Neuronal stem cell (in vitro differentiated cells): Measurements from ENCODE around the gene PCGF1.

ENCODE experiments used
- DNase-seq: peaks from one replicate; pipeline ENCODE4 v3.0.0-alpha.2; 2013; ENCODE audit warnings: low spot score
- H2AFZ ChIP-seq: one replicate; pipeline ENCODE4 v1.6.1; 2013; ENCODE audit warnings: mild to moderate bottlenecking, low read length, inconsistent platforms
- H2AK5ac ChIP-seq: 2 replicates; pipeline ENCODE4 v1.6.1; 2013; ENCODE audit warnings: low read depth, mild to moderate bottlenecking, inconsistent platforms, low read length, moderate library complexity, mixed read lengths
- H2BK120ac ChIP-seq: 2 replicates; pipeline ENCODE4 v1.6.1; 2013; ENCODE audit warnings: low read depth, mild to moderate bottlenecking, inconsistent platforms, low read length, moderate library complexity, mixed read lengths
- H2BK12ac ChIP-seq: one replicate; pipeline ENCODE4 v1.6.1; 2013; ENCODE audit warnings: low read length, inconsistent platforms
- H2BK15ac ChIP-seq: 2 replicates; pipeline ENCODE4 v1.6.1; 2013; ENCODE audit warnings: mild to moderate bottlenecking, low read length, inconsistent platforms, mixed read lengths
- H2BK5ac ChIP-seq: one replicate; pipeline ENCODE4 v1.6.1; 2013; ENCODE audit warnings: inconsistent platforms, mild to moderate bottlenecking, low read length, moderate library complexity
- H3K14ac ChIP-seq: one replicate; pipeline ENCODE4 v1.6.1; 2013; ENCODE audit warnings: low read length, inconsistent platforms
- H3K18ac ChIP-seq: 2 replicates; pipeline ENCODE4 v1.6.1; 2013; ENCODE audit warnings: low read length, inconsistent platforms
- H3K23ac ChIP-seq: 2 replicates; pipeline ENCODE4 v1.6.1; 2013; ENCODE audit warnings: low read depth, mild to moderate bottlenecking, mixed read lengths, low read length, inconsistent platforms; ENCODE audit not compliant: poor library complexity
- H3K27ac ChIP-seq: replicated peaks from 3 replicates; pipeline ENCODE4 v1.5.1; 2013; ENCODE audit warnings: low read length, inconsistent platforms
- H3K27me3 ChIP-seq, 3 experiments: 2 replicates each; pipeline ENCODE4 v1.6.1; 2013; ENCODE audit warnings: low read length in 3 of 3, mild to moderate bottlenecking in 2 of 3, inconsistent platforms in 1 of 3, low read depth in 1 of 3, mixed read lengths in 1 of 3, moderate library complexity in 1 of 3; ENCODE audit not compliant: control insufficient read depth in 3 of 3, insufficient read depth in 3 of 3
- H3K36me3 ChIP-seq, 2 donors: replicated peaks in 1 of 2; 2 replicates each; pipeline ENCODE4 v1.6.1; 2013; ENCODE audit warnings: low read length in 2 of 2; ENCODE audit not compliant: control insufficient read depth in 2 of 2, insufficient read depth in 2 of 2
- H3K4ac ChIP-seq: 2 replicates; pipeline ENCODE4 v1.6.1; 2013; ENCODE audit warnings: inconsistent platforms, mild to moderate bottlenecking, low read length, moderate library complexity
- H3K4me1 ChIP-seq, 2 donors: 1 replicate in 1 of 2; 2 replicates in 1 of 2; pipeline ENCODE4 v1.6.1; 2013; ENCODE audit warnings: low read length in 2 of 2, low read depth in 1 of 2; ENCODE audit not compliant: control insufficient read depth in 2 of 2, insufficient read depth in 1 of 2
- H3K4me2 ChIP-seq: one replicate; pipeline ENCODE4 v1.6.1; 2013; ENCODE audit warnings: mild to moderate bottlenecking, low read length, inconsistent platforms; ENCODE audit not compliant: insufficient read depth, poor library complexity, severe bottlenecking
- H3K4me3 ChIP-seq, 2 donors: 2 replicates each; pipeline ENCODE4 v1.5.1; 2013; ENCODE audit warnings: low read length in 2 of 2, mild to moderate bottlenecking in 2 of 2, inconsistent platforms in 1 of 2, moderate library complexity in 1 of 2
- H3K79me1 ChIP-seq: one replicate; pipeline ENCODE4 v1.6.1; 2013; ENCODE audit warnings: low read depth, mild to moderate bottlenecking, inconsistent platforms, low read length, moderate library complexity
- H3K9ac ChIP-seq: one replicate; pipeline ENCODE4 v1.6.1; 2013; ENCODE audit warnings: mild to moderate bottlenecking, low read depth, low read length, inconsistent platforms; ENCODE audit not compliant: poor library complexity
- H3K9me3 ChIP-seq, 2 donors: replicated peaks in 1 of 2; 2 replicates each; pipeline versions ENCODE3 to v1.6.1; 2013; ENCODE audit warnings: low read length in 2 of 2, mild to moderate bottlenecking in 2 of 2, inconsistent platforms in 1 of 2, low read depth in 1 of 2, mixed read lengths in 1 of 2, moderate library complexity in 1 of 2; ENCODE audit not compliant: control insufficient read depth in 2 of 2, insufficient read depth in 1 of 2
- H4K8ac ChIP-seq: one replicate; pipeline ENCODE4 v1.6.1; 2013; ENCODE audit warnings: low read depth, mild to moderate bottlenecking, inconsistent platforms, low read length, moderate library complexity
- H4K91ac ChIP-seq: one replicate; pipeline ENCODE4 v1.6.1; 2013; ENCODE audit warnings: low read length, low read depth, mild to moderate bottlenecking, inconsistent platforms; ENCODE audit not compliant: poor library complexity
- whole genome bisulfite sequencing, 2 donors: extraction: QIAGEN DNeasy Blood & Tissue Kit; methylation state at CpG; one replicate each; pipeline ENCODE4 v1.1.7; 2013; ENCODE audit warnings: missing lambda C conversion rate in 2 of 2, mixed read lengths in 1 of 2; ENCODE audit not compliant: insufficient read length in 2 of 2, insufficient replicate concordance in 1 of 2; ENCODE audit errors: extremely low coverage in 2 of 2; 5-methylcytosine and 5-hydroxymethylcytosine counted together

Gene PCGF1

GRCh38 chr2:74507926-74508520 is 528 bp upstream of the PCGF1 start:
- Histone ChIP-seq H3K27ac (no peak overlapping the region), H4K8ac (no peak overlapping the region), H4K91ac (no peak overlapping the region), H3K4me2 (peak overlapping the region; percentile 97), H2BK5ac (peak overlapping the region; percentile 99), H3K36me3 (peaks cover 6 to 22% of the 10 kb centered on the region in 2 donors), H2BK15ac (peak overlapping the region; percentile 49), H2BK120ac (peak overlapping the region; percentile 70), H3K27me3 (peaks cover 16 to 75% (median 59%) of the 10 kb centered on the region in 3 experiments), H3K23ac (peak overlapping the region; percentile 9), H3K9me3 (peaks cover 0 to 4% of the 10 kb centered on the region in 2 donors), H2BK12ac (no peak overlapping the region), H3K14ac (no peak overlapping the region), H3K18ac (peak overlapping the region; percentile 85), H3K4ac (no peak overlapping the region), H3K4me1 (peaks cover 8 to 9% of the 10 kb centered on the region in 2 donors), H3K4me3 (peak overlapping the region; percentile 87 to 99), H2AK5ac (peak overlapping the region; percentile 53), H2AFZ (peak overlapping the region; percentile 99), H3K9ac (no peak overlapping the region), H3K79me1 (peaks cover 3% of the 10 kb centered on the region)
- no CpG with 5 or more reads among the region's 38 CpGs for WGBS, 2 donors
- DNase-seq = no peak

- Histone ChIP-seq H3K4me2 (no peak overlapping the region), H2AFZ (no peak overlapping the region), H3K36me3 (peaks cover 6 to 22% of the 10 kb centered on the region in 2 donors), H3K27me3 (peaks cover 29 to 78% (median 59%) of the 10 kb centered on the region in 3 experiments), H2AK5ac (no peak overlapping the region), H4K8ac (no peak overlapping the region), H3K4me1 (peaks cover 11% of the 10 kb centered on the region in 2 donors), H2BK12ac (no peak overlapping the region), H3K23ac (no peak overlapping the region), H3K4ac (no peak overlapping the region), H3K9me3 (peaks cover 0 to 4% of the 10 kb centered on the region in 2 donors), H2BK120ac (no peak overlapping the region), H2BK15ac (no peak overlapping the region), H4K91ac (no peak overlapping the region), H3K79me1 (peaks cover 3% of the 10 kb centered on the region), H3K18ac (no peak overlapping the region), H3K27ac (no peak overlapping the region), H2BK5ac (no peak overlapping the region), H3K9ac (no peak overlapping the region), H3K4me3 (no peak overlapping the region), H3K14ac (no peak overlapping the region)
- WGBS, 2 donors = no CpG with 5 or more reads among the region's 14 CpGs
- no peak for DNase-seq
Measured at GRCh38 chr2:74505448-74506246, 1.8 kb downstream of the PCGF1 start.

GRCh38 chr2:74504591-74504990 is 2.9 kb downstream of the PCGF1 start:
- peaks cover 6 to 22% of the 10 kb centered on the region in 2 donors for H3K36me3 ChIP-seq
- no peak overlapping the region for H3K9ac ChIP-seq
- H4K91ac ChIP-seq = no peak overlapping the region
- H3K4ac ChIP-seq = no peak overlapping the region
- H4K8ac ChIP-seq = no peak overlapping the region
- H3K4me1 ChIP-seq = peaks cover 11% of the 10 kb centered on the region in 2 donors
- H3K79me1 ChIP-seq = peaks cover 3% of the 10 kb centered on the region
- no peak overlapping the region for H2AK5ac ChIP-seq
- no peak overlapping the region for H3K14ac ChIP-seq
- H3K27ac ChIP-seq = no peak overlapping the region
- no peak overlapping the region for H2BK5ac ChIP-seq
- no peak overlapping the region for H2AFZ ChIP-seq
- no CpG with 5 or more reads among the region's 3 CpGs for WGBS, 2 donors
- no peak overlapping the region for H3K23ac ChIP-seq
- no peak for DNase-seq
- no peak overlapping the region for H3K18ac ChIP-seq
- H3K4me2 ChIP-seq = no peak overlapping the region
- H3K27me3 ChIP-seq = peaks cover 38 to 78% (median 59%) of the 10 kb centered on the region in 3 experiments
- no peak overlapping the region for H2BK12ac ChIP-seq
- no peak overlapping the region for H2BK15ac ChIP-seq
- no peak overlapping the region for H3K4me3 ChIP-seq
- no peak overlapping the region for H2BK120ac ChIP-seq
- no peaks in the 10 kb centered on the region for H3K9me3 ChIP-seq
